GM06990 (cell line): ENCODE measurements around the gene GORASP1.

Source experiments
- DNase-seq: peaks from one replicate; pipeline ENCODE4 v3.0.0-alpha.2; 2011; ENCODE audit not compliant: insufficient read length; ENCODE audit errors: extremely low read depth
- H3K27me3 ChIP-seq: replicated peaks from 2 replicates; pipeline ENCODE4 v1.6.0; 2011; ENCODE audit warnings: low read length; ENCODE audit not compliant: control insufficient read depth, insufficient read depth
- H3K36me3 ChIP-seq: 2 replicates; pipeline ENCODE4 v1.5.1; 2011; ENCODE audit warnings: low read length; ENCODE audit not compliant: control insufficient read depth, insufficient read depth
- H3K4me3 ChIP-seq: replicated peaks from 2 replicates; pipeline ENCODE4 v1.5.1; 2011; ENCODE audit warnings: low read depth, mild to moderate bottlenecking, control low read depth, low read length
- TF ChIP-seq, protein P1 (sequence below): IDR thresholded peaks from 2 replicates; pipeline ENCODE4 v1.5.1; 2011; ENCODE audit warnings: low read length, control low read depth, mild to moderate bottlenecking, inconsistent platforms; ENCODE audit not compliant: insufficient read depth, poor library complexity, severe bottlenecking

Gene GORASP1

DNA sequence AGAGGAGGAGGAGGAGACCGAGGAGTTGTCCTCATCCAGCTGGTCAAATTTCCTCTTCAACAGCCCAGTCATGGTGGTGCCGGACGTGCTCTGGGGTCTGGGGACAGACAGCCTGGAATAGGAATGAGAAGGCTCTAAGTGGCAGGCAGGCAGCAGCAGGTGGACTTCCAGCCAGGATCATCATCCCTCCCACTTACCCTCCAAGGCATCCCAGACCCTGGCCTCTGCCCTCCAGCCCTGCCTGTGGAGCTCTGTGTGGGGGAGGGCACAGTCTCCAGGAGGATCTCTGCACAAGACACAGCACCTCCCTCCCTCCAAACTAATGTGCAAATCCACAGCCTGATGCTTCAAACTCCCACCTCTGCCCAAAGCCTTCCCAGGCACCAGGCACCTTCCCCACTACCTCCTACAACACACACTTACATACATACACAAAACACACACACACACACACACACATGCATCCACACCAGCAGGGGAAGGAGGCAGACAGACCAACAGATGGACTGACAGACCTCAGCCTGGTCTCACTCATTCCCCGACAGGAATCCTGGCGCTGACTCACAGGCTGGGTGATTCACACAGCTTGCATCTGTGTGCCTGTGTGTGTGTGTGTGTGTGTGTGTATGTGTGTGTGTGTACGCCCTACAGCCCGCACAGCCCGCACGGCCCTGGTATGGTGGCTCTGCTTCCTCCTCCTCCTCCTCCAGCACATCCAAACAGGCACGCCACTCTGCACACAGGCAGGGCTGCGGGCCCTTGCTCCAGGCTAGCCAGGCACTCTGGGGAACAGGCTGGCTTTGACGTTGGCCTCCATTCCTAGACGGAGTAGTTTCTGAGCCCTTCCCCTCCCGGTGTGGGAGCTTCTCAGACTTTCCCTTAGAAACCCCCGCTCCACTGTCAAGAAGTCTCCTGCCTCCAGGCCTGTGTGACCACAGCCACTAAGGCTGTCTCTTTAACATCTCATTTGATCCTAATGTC, 39.5 kb upstream of the GORASP1 start:
- no peaks in the 10 kb centered on the region for H3K27me3 ChIP-seq
- TF ChIP-seq, protein P1, sequence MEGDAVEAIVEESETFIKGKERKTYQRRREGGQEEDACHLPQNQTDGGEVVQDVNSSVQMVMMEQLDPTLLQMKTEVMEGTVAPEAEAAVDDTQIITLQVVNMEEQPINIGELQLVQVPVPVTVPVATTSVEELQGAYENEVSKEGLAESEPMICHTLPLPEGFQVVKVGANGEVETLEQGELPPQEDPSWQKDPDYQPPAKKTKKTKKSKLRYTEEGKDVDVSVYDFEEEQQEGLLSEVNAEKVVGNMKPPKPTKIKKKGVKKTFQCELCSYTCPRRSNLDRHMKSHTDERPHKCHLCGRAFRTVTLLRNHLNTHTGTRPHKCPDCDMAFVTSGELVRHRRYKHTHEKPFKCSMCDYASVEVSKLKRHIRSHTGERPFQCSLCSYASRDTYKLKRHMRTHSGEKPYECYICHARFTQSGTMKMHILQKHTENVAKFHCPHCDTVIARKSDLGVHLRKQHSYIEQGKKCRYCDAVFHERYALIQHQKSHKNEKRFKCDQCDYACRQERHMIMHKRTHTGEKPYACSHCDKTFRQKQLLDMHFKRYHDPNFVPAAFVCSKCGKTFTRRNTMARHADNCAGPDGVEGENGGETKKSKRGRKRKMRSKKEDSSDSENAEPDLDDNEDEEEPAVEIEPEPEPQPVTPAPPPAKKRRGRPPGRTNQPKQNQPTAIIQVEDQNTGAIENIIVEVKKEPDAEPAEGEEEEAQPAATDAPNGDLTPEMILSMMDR: no peak
- H3K36me3 ChIP-seq: peaks cover 22% of the 10 kb centered on the region
- peak overlapping the region; percentile 68 for H3K4me3 ChIP-seq
- peak; percentile 72 for DNase-seq

DNA sequence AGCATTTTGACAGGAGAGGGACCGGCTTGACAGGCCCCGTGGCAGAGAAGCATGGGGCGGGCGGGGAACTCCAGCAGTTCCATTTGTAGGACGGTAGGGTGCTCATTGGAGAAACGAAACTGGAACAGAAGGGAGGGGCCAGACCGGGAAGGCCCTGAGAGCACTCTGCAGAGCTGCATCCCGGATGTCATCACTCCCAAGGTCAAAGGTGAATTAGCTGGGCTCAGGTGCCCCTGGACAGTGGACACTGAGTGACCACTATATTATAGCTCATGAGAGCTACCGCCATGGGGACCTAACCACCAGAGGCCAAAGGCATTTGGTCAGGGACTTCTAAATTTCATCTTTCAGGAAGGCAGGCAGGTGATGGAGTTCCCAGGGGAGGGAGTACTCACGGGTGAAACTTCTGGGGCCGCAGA, 38.7 kb upstream of the GORASP1 start:
- Histone ChIP-seq H3K36me3 (peaks cover 28% of the 10 kb centered on the region), H3K27me3 (no peaks in the 10 kb centered on the region), H3K4me3 (peak overlapping the region; percentile 68)
- TF ChIP-seq, protein P1: no peak
- peak; percentile 42 for DNase-seq

DNA sequence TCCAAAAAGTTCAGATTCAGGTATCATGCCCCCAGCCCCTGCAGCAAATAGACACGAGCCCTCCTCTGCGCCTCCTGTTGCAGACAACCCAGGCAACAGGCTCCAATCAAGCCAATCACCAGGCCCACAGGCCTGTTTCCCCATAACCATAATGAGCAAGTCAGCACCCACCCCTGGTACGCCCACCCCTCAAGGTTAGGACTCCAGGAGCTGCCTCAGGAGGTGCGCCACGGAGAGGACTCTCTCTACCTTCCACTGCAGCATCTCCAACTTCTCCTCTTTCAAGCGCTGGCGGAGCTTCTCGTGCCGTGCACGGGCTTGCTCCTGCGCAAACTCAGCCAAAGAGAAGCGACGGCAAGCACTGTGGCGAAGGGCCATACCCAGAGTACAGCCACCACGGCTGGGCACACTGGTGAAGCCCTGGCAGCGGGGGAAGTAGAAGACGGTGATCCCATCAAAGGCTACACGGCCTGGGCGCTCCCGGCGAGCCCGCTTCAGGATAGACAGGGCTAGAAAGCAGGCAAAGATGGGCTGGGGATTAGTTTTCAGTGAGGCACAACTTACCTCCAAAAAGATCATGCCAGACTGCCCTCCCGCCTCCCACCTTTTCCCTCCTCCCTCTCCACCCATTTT, 37.4 kb upstream of the GORASP1 start:
- Histone ChIP-seq H3K27me3 (no peaks in the 10 kb centered on the region), H3K4me3 (no peak overlapping the region), H3K36me3 (peaks cover 30% of the 10 kb centered on the region)
- DNase-seq: no peak
- TF ChIP-seq, protein P1: no peak

DNA sequence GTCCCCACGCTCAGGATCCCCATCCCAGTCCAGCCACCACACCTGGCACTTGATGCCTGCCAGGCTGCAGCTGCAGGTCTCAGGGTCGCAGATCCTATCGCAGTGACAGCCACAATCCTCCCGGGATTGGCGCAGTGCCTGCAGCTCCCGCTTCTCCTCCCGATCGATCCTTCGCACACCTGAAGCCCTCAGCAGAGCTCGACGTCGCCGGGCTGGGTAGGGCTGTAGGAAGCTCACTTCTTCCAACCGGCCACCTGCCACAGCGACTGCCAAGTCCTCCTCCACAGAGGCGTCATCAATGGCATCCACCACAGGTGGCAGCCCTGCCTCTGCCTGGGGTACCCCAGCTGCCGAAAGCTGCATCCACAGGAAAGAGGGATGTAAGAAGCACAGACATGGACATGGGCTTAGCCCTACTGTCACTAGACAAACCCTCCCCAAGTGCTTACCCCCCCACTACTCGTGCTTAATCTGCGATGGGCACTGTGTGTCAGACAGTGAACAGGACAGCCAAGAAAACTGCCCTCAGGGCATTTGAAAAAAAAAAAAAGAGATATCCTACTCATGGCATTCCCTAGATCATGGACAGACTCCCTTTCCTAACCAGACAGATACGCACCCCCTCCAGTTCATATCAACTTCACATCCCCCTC, 36.8 kb upstream of the GORASP1 start:
- no peaks in the 10 kb centered on the region for H3K27me3 ChIP-seq
- TF ChIP-seq, protein P1: no peak
- H3K4me3 ChIP-seq: no peak overlapping the region
- no peak for DNase-seq
- peaks cover 30% of the 10 kb centered on the region for H3K36me3 ChIP-seq

DNA sequence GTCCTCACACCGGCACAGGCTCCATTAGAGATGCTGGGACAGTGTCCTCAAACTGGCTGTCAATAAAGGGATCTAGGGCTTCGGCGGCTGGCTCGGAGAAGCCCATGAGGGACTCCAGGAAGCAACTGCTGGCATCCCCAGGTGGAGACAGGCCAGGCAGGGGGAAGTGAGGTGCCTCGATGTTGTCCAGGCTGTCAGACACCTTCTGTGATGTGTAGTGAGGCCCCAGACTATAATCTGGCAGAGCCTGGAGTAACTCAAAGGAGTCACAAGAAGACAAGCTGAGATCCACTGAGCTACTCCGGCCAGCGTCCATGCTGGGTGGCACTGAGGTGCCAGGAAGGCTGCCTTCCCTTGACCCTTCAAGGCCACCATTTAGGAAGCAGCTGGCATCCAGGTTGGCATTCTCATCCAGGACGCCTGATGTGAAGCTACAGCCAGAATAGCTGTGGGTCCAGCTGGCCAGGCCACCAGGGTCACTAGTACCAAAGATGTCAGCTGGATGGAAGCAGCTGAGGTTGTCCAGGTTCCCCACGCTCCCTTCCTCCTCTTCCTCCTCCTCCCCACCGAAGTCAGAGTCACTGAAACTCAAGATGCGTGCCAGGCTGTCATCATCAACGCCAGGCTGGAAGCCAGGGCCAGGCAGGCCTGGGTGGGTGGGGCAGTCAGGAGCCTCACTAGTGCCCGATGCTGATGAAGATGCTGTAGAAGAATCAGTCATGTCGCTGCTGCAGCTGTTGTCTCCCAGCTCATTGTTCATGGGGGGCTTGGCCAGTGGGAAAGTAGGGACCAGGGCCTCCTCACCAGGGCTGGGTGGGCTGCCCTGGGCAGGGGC, 35.8 kb upstream of the GORASP1 start:
- no peak overlapping the region for H3K4me3 ChIP-seq
- TF ChIP-seq, protein P1: no peak
- H3K36me3 ChIP-seq: peaks cover 30% of the 10 kb centered on the region
- no peaks in the 10 kb centered on the region for H3K27me3 ChIP-seq
- no peak for DNase-seq
